Keratinocyte (primary cell): Measurements from ENCODE around the gene NEBL. TPM values are rescaled to one million over a fixed set of nuclear protein-coding genes. Genes with fewer than 3 reads are reported as not detected.

Experiments
- DNase-seq: peaks from one replicate; pipeline ENCODE4 v3.0.0-alpha.2; 2011; ENCODE audit warnings: low read depth, missing footprints, low spot score
- FAIRE-seq: peaks from 2 replicates; lab custom pipeline; 2011; peaks lifted over from hg19 to GRCh38; lab: Jason Lieb, UNC
- H2AFZ ChIP-seq: 2 replicates; pipeline ENCODE4 v1.6.0; 2012; ENCODE audit warnings: low read length, control low read depth, inconsistent platforms; ENCODE audit not compliant: control insufficient read depth
- H3K27ac ChIP-seq: 2 replicates; pipeline ENCODE4 v1.5.1; 2011; ENCODE audit warnings: low read length; ENCODE audit not compliant: control insufficient read depth, insufficient read depth
- H3K27me3 ChIP-seq: 3 replicates; pipeline ENCODE4 v1.6.0; 2011; ENCODE audit warnings: low read length; ENCODE audit not compliant: control insufficient read depth, insufficient read depth; ENCODE audit errors: extremely low read depth
- H3K36me3 ChIP-seq, 2 experiments: 2 replicates in 1 of 2; 3 replicates in 1 of 2; pipeline ENCODE4 v1.5.1; 2011; ENCODE audit warnings: low read length in 2 of 2, mild to moderate bottlenecking in 1 of 2; ENCODE audit not compliant: control insufficient read depth in 2 of 2, insufficient read depth in 2 of 2; ENCODE audit errors: extremely low read depth in 1 of 2
- H3K4me1 ChIP-seq: 3 replicates; pipeline ENCODE4 v1.5.1; 2011; ENCODE audit warnings: low read length; ENCODE audit not compliant: control insufficient read depth, insufficient read depth; ENCODE audit errors: extremely low read depth
- H3K4me2 ChIP-seq: 3 replicates; pipeline ENCODE4 v1.6.0; 2011; ENCODE audit warnings: low read depth, low read length; ENCODE audit not compliant: control insufficient read depth, insufficient read depth; ENCODE audit errors: extremely low read depth
- H3K4me3 ChIP-seq, 3 experiments: fragments of 200-600 bp in 1 of 3; sonication (generic) in 1 of 3; 2 replicates in 2 of 3; 3 replicates in 1 of 3; pipeline ENCODE4 v1.5.1; 2011 to 2016; ENCODE audit warnings: low read length in 3 of 3, mild to moderate bottlenecking in 3 of 3, control low read depth in 2 of 3, inconsistent platforms in 1 of 3, low read depth in 1 of 3, mixed read lengths in 1 of 3, mixed run types in 1 of 3, moderate library complexity in 1 of 3; ENCODE audit not compliant: control insufficient read depth in 2 of 3, insufficient read depth in 2 of 3; ENCODE audit errors: extremely low read depth in 1 of 3
- H3K79me2 ChIP-seq: 2 replicates; pipeline ENCODE4 v1.6.0; 2012; ENCODE audit warnings: low read length; ENCODE audit not compliant: control insufficient read depth, insufficient read depth
- H3K9ac ChIP-seq: 3 replicates; pipeline ENCODE4 v1.6.0; 2011; ENCODE audit warnings: low read length; ENCODE audit not compliant: control insufficient read depth, insufficient read depth; ENCODE audit errors: extremely low read depth
- H3K9me1 ChIP-seq: 3 replicates; pipeline ENCODE4 v1.6.0; 2011; ENCODE audit warnings: low read length; ENCODE audit not compliant: control insufficient read depth, insufficient read depth; ENCODE audit errors: extremely low read depth
- H3K9me3 ChIP-seq: 2 replicates; pipeline ENCODE4 v1.5.1; 2012; ENCODE audit warnings: low read depth, low read length; ENCODE audit not compliant: control insufficient read depth
- H4K20me1 ChIP-seq: 3 replicates; pipeline ENCODE4 v1.6.0; 2011; ENCODE audit warnings: low read length; ENCODE audit not compliant: control insufficient read depth, insufficient read depth; ENCODE audit errors: extremely low read depth
- CTCF ChIP-seq, 3 experiments: IDR thresholded peaks in 1 of 3; conservative IDR thresholded peaks in 1 of 3; optimal IDR thresholded peaks in 1 of 3; 2 replicates in 2 of 3; 3 replicates in 1 of 3; pipeline versions ENCODE3 to v1.5.1; 2011; ENCODE audit warnings: low read length in 3 of 3, mild to moderate bottlenecking in 3 of 3, moderate library complexity in 2 of 3, control low read depth in 1 of 3, inconsistent platforms in 1 of 3; ENCODE audit not compliant: insufficient read depth in 2 of 3; ENCODE audit errors: extremely low read depth in 1 of 3
- EZH2 ChIP-seq: IDR thresholded peaks from one replicate; pipeline ENCODE4 v1.6.1; 2012; ENCODE audit warnings: inconsistent platforms, mild to moderate bottlenecking, low read length, moderate library complexity
- dilution Hi-C: fragments of 300-500 bp; cut with MboI; formaldehyde crosslinking; loops from one replicate; pipeline ENCODE4 v1.7.0; 2020; ENCODE audit warnings: low sequenced_read_pairs; ENCODE audit not compliant: extremely low pct_ligation_motif_present
- polyA plus RNA-seq, 5 experiments: library from polyadenylated mRNA; depleted of rRNA in 3 of 5; stranded (reverse) in 3 of 5; stranded (forward) in 1 of 5; unstranded in 1 of 5; fragments of >200 nt; gene quantifications; 1 replicate in 1 of 5; 2 replicates in 3 of 5; 3 replicates in 1 of 5; pipeline versions ENCODE4 v1.2.1 to v1.2.3, GENCODE V29; 2011 to 2012; ENCODE audit warnings: missing spikeins in 2 of 5, low read depth in 1 of 5, low replicate concordance in 1 of 5

The NEBL gene
- polyA plus RNA-seq, 1 donor (not counting 4 experiments of a cell fraction or from before 2014, with no cell fraction given): 4.5 TPM

GRCh38 chr10:20920061-20920460, 22.9 kb upstream of the NEBL start:
- TF ChIP-seq CTCF (optimal IDR thresholded peaks at IDR 0.05 in 1 of 3, IDR thresholded peaks at IDR 0.05 in 1 of 3, conservative IDR thresholded peaks at IDR 0.05 in 1 of 3; ENCODE audit: extremely low read depth in 1 of 3, insufficient read depth in 2 of 3, low read length in 3 of 3) (no peak), EZH2 (no peak)
- Histone ChIP-seq H3K27ac (no peak overlapping the region), H3K4me1 (no peaks in the 10 kb centered on the region), H3K9me3 (no peaks in the 10 kb centered on the region), H3K36me3 (no peaks in the 10 kb centered on the region), H3K9me1 (no peaks in the 10 kb centered on the region), H3K9ac (no peak overlapping the region), H3K79me2 (no peaks in the 10 kb centered on the region), H3K27me3 (no peaks in the 10 kb centered on the region), H3K4me3 (no peak overlapping the region), H4K20me1 (no peaks in the 10 kb centered on the region), H3K4me2 (no peak overlapping the region), H2AFZ (no peak overlapping the region)
- DNase-seq: no peak
- dilution Hi-C loops: no loop called here
- no peak for FAIRE-seq

GRCh38 chr10:20919481-20919880, 22.4 kb upstream of the NEBL start:
- no peak for TF ChIP-seq CTCF (optimal IDR thresholded peaks at IDR 0.05 in 1 of 3, IDR thresholded peaks at IDR 0.05 in 1 of 3, conservative IDR thresholded peaks at IDR 0.05 in 1 of 3; ENCODE audit: extremely low read depth in 1 of 3, insufficient read depth in 2 of 3, low read length in 3 of 3)
- TF ChIP-seq EZH2: no peak
- H3K27me3 ChIP-seq: no peaks in the 10 kb centered on the region
- FAIRE-seq (no peak), DNase-seq (no peak)
- H3K9me1 ChIP-seq: no peaks in the 10 kb centered on the region
- H4K20me1 ChIP-seq: no peaks in the 10 kb centered on the region
- no peak overlapping the region for H3K4me2 ChIP-seq
- H3K27ac ChIP-seq: no peak overlapping the region
- no peaks in the 10 kb centered on the region for H3K9me3 ChIP-seq
- no peak overlapping the region for H2AFZ ChIP-seq
- H3K79me2 ChIP-seq: no peaks in the 10 kb centered on the region
- no peak overlapping the region for H3K9ac ChIP-seq
- dilution Hi-C loops: no loop called here
- H3K36me3 ChIP-seq: no peaks in the 10 kb centered on the region
- no peaks in the 10 kb centered on the region for H3K4me1 ChIP-seq
- H3K4me3 ChIP-seq: no peak overlapping the region
